Astrocyte of the cerebellum (primary cell): ENCODE data around the gene VPS9D1.
"Not testable (repeated sequence)": the region's sequence is repeated elsewhere in the genome, so short reads cannot be mapped to it uniquely, and the experiment has no call there.

Experiments
- DNase-seq: peaks from one replicate; pipeline ENCODE4 v3.0.0-alpha.2; 2011; ENCODE audit warnings: low read depth
- H3K4me3 ChIP-seq: 2 replicates; pipeline ENCODE4 v1.5.1; 2011; ENCODE audit warnings: mild to moderate bottlenecking, low read depth, low read length, moderate library complexity
- in situ Hi-C: cut with HindIII; loops from 2 replicates; pipeline ENCODE4 v1.10.0; 2017; ENCODE audit warnings: low sequenced_read_pairs
- TF ChIP-seq, protein P1 (sequence below): IDR thresholded peaks from 2 replicates; pipeline ENCODE4 v1.5.1; 2012; ENCODE audit warnings: low read length, low read depth, moderate library complexity, mild to moderate bottlenecking; ENCODE audit errors: missing control alignments

The VPS9D1 gene

GRCh38 chr16:89668790-89669158 lies 51.9 kb downstream of the VPS9D1 start:
- in situ Hi-C loops = no loop called here
- no peak overlapping the region for H3K4me3 ChIP-seq
- TF ChIP-seq, protein P1, sequence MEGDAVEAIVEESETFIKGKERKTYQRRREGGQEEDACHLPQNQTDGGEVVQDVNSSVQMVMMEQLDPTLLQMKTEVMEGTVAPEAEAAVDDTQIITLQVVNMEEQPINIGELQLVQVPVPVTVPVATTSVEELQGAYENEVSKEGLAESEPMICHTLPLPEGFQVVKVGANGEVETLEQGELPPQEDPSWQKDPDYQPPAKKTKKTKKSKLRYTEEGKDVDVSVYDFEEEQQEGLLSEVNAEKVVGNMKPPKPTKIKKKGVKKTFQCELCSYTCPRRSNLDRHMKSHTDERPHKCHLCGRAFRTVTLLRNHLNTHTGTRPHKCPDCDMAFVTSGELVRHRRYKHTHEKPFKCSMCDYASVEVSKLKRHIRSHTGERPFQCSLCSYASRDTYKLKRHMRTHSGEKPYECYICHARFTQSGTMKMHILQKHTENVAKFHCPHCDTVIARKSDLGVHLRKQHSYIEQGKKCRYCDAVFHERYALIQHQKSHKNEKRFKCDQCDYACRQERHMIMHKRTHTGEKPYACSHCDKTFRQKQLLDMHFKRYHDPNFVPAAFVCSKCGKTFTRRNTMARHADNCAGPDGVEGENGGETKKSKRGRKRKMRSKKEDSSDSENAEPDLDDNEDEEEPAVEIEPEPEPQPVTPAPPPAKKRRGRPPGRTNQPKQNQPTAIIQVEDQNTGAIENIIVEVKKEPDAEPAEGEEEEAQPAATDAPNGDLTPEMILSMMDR = no peak
- DNase-seq = no peak

- no peak overlapping the region for H3K4me3 ChIP-seq
- TF ChIP-seq, protein P1 = no peak
- no peak for DNase-seq
- in situ Hi-C loops = no loop called here
These were observed 53.1 kb downstream of the VPS9D1 start for GRCh38 chr16:89667633-89668032.

- H3K4me3 ChIP-seq, DNase-seq, in situ Hi-C loops: not testable (repeated sequence)
- TF ChIP-seq, protein P1 = peak; percentile 50
These were observed 53.7 kb downstream of the VPS9D1 start for GRCh38 chr16:89667000-89667399.

- in situ Hi-C loops, DNase-seq, H3K4me3 ChIP-seq: not testable (repeated sequence)
These were observed 56.5 kb downstream of the VPS9D1 start for GRCh38 chr16:89664238-89664637.

DNA sequence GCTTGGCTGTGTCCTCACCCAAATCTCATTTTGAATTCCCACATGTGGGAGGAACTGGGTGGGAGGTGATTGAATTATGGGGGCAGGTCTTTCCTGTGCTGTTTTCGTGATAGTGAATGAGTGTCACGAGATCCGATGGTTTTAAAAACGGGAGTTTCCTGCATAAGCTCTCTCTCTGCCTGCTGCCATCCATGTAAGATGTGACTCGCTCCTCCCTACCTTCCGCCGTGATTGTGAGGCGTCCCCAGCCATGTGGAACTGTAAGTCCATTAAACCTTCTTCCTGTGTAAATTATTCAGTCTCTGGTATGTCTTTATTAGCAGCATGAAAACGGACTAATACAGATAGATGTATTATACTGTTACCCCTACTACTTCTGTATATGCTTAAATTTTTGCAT lies 59.5 kb downstream of the VPS9D1 start:
- in situ Hi-C loops = no loop called here
- DNase-seq = no peak
- TF ChIP-seq, protein P1 = no peak
- H3K4me3 ChIP-seq = no peak overlapping the region

DNA sequence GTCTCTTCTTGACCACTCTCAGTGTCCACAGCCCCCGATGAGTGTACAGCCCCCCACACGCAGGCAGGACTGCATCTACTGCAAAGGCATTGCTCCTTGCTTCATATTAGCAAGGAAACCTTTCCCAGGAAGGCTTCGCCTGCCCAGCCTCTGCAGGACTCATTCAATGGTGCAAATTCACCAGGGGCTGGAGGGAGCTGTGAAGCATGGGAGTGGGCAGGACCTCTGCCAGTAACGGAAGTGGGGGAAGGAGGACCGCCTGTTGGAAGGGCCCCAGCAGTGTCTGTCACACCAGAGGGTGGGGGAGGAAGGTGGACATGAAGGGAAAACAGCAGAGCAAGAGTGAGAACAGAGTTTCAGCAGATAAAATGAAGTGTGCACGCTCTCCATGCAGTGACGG lies 60.6 kb downstream of the VPS9D1 start:
- H3K4me3 ChIP-seq = no peak overlapping the region
- in situ Hi-C loops = no loop called here
- TF ChIP-seq, protein P1 = no peak
- no peak for DNase-seq

- DNase-seq = no peak
- in situ Hi-C loops = no loop called here
- H3K4me3 ChIP-seq = peak overlapping the region; percentile 90
- TF ChIP-seq, protein P1 = no peak
These were observed 62.3 kb downstream of the VPS9D1 start for GRCh38 chr16:89658221-89658879.
